Right lung (tissue), 10 donors: ENCODE results near the gene NSMF. TPM values are rescaled to one million over a fixed set of nuclear protein-coding genes. Genes with fewer than 3 reads are reported as not detected.

Experiments
- DNase-seq, 2 donors: peaks; one replicate each; pipeline ENCODE4 v3.0.0-alpha.2; 2013
- long read RNA-seq, 8 donors: transcript quantifications; one replicate each; lab custom pipeline, GENCODE V29; 2026
- polyA plus RNA-seq, 5 donors: library from polyadenylated mRNA; unstranded; fragments of 120-200 nt; gene quantifications; one replicate each; pipeline versions ENCODE4 v1.2.1 to v1.2.3, GENCODE V29; 2013; ENCODE audit warnings: inconsistent platforms in 1 of 5, low replicate concordance in 1 of 5; ENCODE audit not compliant: insufficient read length in 5 of 5, insufficient read depth in 1 of 5

Gene NSMF, protein sequence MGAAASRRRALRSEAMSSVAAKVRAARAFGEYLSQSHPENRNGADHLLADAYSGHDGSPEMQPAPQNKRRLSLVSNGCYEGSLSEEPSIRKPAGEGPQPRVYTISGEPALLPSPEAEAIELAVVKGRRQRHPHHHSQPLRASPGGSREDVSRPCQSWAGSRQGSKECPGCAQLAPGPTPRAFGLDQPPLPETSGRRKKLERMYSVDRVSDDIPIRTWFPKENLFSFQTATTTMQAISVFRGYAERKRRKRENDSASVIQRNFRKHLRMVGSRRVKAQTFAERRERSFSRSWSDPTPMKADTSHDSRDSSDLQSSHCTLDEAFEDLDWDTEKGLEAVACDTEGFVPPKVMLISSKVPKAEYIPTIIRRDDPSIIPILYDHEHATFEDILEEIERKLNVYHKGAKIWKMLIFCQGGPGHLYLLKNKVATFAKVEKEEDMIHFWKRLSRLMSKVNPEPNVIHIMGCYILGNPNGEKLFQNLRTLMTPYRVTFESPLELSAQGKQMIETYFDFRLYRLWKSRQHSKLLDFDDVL
- polyA plus RNA-seq, result 10 to 100 TPM; 31.1 to 46.8 (median 40.3) TPM
- long read RNA-seq, donor 1, partial matches to known transcripts, result 0 of 6 reads
- long read RNA-seq, donor 1, other reads (novel, unspliced or antisense), result 0 of 6 reads
- long read RNA-seq, donor 2, partial matches to known transcripts, result 17 of 19 reads
- long read RNA-seq, donor 2, other reads (novel, unspliced or antisense), result 0 of 19 reads
- long read RNA-seq, donor 3, partial matches to known transcripts, result 0 of 4 reads
- long read RNA-seq, donor 3, other reads (novel, unspliced or antisense), result 0 of 4 reads
- long read RNA-seq, donor 4, partial matches to known transcripts, result 0 of 7 reads
- long read RNA-seq, donor 4, other reads (novel, unspliced or antisense), result 0 of 7 reads
- long read RNA-seq, donor 5, partial matches to known transcripts, result 8 of 11 reads
- long read RNA-seq, donor 5, other reads (novel, unspliced or antisense), result 0 of 11 reads
- long read RNA-seq, donor 6, partial matches to known transcripts, result 5 of 9 reads
- long read RNA-seq, donor 6, other reads (novel, unspliced or antisense), result 0 of 9 reads
- long read RNA-seq, donor 7, transcript NSMF-201 (15 exons, 2,981 nt), result major isoform, 6 of 37 reads
- long read RNA-seq, donor 7, partial matches to known transcripts, result 29 of 37 reads
- long read RNA-seq, donor 7, other reads (novel, unspliced or antisense), result 0 of 37 reads
- long read RNA-seq, donor 8, partial matches to known transcripts, result 8 of 9 reads
- long read RNA-seq, donor 8, other reads (novel, unspliced or antisense), result 0 of 9 reads

DNA sequence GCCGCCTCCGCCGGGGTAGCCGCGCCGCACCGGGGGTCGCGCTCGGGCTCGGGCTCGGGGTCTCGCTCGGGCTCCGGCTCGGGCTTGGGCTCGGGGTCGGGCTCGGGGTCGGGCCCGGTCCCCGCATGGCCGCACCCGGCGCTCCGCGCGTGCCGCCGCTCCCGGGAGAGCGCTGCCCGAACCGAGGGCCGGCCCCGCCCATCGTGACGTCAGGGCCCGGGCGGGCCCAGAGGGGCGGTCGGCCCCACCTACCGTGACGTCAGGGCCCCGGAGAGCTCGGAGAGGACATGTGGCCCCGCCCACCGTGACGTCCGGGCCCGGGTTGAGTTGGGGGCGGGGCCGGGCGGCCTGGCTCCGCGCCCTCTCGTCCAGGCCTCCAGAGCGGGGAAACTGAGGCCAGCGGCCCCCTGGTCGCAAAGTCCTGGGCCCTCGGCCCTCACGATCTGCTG, at the start of gene NSMF:
Gene NSMF (minus strand): TSS at position 183 of the 449 bp plus-strand sequence. CDS start 232 bp downstream, outside the sequence.
- DNase-seq, result peak; percentile 94 to 95

DNA sequence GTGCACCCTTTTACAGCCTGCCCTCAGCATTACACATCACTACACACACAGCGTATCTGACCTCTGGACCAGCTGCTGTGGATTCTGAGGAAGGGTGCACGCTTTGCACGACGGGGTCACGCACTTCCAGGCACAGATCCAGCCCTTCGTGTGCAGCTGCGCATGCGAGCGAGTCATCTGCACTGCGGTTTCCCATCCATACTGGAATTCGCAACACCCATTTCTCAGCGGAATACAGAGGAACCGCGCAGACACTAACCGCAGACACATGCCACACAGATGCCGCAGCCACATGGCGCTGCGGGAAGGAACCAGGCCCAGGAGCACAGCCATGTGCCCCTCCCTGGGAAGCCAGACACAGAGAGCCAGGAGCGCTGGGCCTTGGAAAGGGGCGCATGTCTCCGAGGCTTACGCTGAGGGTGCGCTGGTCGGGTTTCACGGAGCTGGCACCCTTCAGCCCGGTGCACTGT, 47.6 kb upstream of the NSMF start:
- no peak for DNase-seq

DNA sequence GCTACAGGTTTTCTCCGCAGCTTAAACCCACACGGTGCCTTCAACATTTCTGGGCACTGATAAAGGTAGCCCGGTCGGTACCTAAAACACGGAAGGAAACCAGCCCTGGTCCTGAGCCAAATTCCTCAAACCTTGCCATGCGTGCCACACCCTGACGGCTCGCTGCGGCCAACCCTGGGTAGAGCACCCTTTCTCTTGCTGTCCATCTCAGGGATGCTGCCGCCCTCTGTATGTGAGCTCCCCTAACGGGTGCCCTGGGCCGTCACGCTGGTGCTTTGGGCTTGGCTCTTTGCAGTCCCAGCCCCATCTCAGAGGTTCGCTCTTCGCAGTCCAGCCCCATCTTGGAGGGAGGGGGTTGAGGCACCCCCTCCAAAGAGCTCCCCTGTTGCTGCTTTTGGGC, 47.1 kb upstream of the NSMF start:
- no peak for DNase-seq

DNA sequence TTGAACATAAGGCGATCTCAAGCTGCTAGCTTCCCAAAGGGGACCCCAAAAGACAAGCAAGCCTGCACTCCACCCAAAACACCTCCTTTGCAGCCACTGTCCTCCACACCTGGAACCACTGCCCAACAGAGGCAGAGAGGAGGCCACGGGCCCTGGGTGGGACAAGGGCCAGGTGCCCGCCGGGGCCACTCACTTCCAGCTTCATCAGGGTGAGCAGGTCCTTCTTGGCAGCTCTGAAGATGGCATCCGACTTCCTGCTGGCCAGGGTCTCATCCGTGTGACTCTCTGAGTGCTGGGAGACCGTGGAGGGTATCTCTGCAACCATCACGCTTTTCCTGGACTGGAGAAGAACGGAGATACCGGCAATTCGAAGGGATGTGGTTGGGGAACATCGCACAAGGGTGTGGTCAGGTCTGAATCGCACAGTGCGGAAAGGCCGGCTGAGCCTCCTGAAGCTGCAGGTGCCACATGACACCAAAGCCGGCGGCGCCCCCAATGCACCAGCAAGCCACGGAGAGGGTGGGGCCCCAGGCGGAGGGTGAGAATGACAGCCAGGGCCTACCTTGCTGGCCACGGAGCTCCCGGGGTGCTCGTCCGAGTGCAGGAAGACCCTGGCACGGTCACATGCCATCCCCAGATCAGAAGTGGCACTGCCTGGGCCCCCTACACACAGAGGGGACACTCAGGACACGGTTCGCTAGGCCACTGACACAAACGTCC, 46.4 kb upstream of the NSMF start:
- no peak for DNase-seq

DNA sequence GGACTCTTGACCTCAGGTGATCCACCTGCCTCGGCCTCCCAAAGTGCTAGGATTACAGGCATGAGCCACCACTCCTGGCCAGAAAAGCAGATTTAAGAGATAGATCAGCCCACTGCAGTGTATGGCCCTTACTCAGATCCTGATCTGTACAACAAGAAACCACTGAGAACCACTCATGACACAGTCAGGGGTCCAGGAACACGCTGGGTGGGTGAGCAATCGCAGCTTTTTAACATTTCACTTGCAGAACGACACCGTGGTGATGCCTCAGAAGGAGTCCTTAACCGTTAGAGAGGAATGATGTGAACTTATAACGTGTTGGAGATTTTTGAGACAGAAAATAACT, 45.3 kb upstream of the NSMF start:
- no peak for DNase-seq

DNA sequence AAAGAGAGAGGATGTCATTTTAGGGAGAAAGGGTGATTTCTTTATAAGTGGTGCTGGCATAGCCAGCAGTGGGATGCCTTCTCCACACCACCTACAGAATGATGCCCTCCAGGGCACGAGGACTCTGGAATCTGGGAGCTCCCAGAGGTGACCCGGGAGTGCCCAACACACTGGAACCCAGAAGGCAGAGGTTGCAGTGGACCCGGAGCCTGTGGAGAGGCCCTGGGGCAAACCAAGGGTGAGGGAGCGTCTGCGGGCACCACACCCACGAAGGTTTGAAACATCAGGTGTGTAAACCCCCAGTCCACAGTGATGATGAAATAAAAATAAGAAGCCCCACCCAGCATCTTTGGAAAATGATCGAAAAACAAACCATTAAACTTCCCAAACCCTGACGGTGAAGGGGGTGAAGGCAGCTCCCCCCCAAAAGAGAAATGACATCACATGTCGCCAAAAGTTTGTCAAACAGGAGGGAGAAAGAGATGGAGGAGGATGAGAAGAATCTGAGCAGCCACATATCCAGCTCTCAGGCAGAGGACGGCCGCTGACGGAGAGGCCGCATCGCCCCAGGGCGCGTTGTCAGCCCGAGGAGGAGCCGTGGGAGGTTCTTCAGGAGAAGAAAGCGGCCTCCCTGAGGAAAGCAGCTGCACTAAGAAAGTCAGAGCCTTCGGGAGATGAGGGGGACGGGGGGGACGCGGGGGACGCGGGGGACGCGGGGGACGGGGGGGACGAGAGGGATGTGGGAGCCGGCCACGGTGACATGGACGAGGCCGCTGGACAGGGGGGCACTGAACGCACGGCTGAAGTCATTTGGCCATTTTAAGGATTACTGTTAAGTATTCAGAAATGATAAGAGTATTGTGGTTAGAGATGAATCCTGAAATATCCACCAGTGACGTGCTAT, 43.1 kb upstream of the NSMF start:
- no peak for DNase-seq

DNA sequence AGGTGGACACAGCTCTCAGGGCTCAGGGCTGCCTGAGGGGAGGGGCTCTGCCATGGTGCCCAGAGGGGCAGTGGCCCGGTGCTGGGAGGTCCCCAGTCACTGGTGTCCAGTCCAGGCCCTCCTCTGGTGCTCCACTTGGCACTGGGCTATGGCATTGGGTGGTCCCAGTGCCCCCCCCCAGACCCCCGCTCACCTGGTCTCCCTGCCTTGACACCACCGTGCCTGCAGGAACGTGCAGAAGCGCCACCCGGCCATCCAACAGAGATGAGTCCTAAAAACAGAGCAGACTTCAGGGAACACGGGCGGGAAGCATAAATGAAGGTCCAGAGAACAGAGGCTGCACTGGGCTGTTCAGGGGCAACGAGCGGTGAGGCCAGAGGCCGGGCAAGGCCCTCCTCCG, 42.3 kb upstream of the NSMF start:
- DNase-seq, result no peak

DNA sequence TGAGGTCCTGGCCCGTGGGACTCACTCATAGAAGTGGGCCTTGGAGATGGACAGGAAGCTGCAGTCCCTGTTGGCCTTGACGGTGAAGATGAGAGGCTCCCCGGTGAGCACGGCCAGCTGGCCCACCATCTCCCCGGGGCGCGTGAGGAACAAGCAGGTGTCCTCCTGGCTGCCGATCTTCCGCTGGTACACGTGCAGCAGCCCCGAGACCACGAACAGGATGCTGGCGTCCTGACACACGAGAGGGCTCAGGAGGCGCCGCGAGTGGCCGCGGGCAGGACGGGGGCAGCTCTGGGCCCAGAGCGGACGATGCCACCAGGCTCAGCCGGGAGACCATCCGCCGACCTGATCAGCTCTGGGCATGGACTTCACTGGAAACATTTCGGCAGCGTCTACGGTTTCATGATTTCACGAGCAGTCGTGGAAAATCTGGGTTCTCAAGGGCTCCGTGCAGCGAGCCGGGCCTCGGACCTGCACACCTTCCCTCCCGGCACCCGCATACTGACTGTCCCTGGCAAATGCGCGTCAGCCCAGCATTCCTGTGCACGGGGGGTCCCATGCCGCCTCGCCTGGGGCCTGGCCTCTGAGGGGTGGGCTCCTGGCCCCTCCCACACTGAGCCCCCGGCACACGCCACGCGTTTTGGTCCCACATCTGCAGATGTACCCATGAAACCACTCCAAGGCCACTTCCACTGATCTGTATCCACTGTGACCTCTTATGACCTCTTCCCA, 41.7 kb upstream of the NSMF start:
- no peak for DNase-seq

DNA sequence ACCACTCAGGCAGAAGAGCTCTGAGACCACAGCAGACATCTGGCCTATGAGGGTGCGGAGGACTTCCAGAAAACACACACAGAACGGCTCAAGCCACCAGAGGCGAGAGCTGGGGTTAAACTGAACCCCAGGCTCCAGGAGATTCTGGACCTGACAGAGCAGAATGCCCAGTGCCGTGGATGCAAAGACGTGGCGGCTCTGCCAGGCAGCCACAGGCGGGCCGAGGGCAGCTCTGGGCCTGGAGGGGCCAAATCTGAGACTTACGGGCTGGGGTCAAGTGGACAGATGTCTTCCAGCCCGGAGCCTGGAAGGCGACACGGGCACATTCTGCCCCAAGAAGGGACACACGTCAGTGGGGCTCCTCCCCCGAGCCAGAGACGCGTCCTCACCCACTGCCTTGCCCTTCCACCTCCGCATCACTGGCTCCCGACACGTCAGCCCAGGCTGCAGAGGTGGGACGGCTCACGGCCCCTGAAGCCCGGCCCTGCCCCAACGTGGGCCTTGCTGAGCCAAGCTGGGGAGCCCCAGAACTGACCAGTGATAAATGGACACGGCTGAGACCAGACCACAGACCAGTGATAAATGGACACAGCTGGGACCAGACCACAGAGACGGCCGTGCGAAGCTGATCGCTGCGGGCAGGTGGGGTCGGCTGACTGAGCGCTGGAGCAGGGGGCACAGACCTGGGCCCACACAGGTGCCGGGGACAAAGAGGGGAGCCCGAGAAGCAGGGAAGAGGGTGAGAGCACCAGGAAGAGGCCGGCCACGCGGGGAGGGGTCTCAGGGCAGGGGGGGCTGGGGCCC, 40.9 kb upstream of the NSMF start:
- no peak for DNase-seq

DNA sequence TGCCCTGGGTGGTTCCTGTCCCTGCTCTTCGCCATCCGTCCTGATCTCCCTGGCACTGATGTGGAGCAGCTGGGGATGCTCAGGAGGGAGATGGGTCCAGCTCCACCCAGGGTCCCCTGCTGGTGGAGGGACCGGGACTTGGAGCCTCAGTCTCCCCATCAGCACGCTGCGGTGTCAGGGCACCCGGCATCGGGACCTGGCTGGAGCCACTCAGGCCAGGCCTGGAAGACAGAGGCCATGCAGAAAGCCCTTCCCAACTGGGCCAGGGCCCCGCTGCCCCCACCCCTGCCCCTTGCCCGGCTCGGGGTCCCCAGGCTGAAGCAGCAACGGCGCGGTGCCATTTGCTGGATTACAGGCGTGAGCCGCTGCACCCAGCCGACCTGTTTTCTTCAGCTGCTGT, 40.3 kb upstream of the NSMF start:
- no peak for DNase-seq

DNA sequence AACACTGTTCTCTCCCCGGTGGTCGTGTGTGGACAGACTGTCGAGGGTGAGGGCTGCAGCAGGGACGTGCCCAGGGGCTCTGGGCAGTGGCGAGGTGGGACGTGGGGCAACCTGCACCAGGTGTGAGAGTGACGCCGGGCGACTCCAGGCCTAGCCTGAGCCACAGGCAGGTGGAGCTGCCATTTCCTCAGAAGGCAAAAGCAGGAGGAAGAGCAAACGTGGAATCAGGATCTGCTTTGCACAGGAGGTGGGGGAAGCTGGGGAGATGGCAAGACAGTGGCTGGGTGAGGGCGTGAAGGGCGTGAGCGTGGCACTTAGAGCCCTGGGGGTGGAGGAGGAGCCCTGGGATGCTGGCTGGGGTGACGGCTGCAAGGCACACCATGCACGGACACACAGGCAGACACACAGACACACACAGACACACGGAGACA, 39.6 kb upstream of the NSMF start:
- no peak for DNase-seq

DNA sequence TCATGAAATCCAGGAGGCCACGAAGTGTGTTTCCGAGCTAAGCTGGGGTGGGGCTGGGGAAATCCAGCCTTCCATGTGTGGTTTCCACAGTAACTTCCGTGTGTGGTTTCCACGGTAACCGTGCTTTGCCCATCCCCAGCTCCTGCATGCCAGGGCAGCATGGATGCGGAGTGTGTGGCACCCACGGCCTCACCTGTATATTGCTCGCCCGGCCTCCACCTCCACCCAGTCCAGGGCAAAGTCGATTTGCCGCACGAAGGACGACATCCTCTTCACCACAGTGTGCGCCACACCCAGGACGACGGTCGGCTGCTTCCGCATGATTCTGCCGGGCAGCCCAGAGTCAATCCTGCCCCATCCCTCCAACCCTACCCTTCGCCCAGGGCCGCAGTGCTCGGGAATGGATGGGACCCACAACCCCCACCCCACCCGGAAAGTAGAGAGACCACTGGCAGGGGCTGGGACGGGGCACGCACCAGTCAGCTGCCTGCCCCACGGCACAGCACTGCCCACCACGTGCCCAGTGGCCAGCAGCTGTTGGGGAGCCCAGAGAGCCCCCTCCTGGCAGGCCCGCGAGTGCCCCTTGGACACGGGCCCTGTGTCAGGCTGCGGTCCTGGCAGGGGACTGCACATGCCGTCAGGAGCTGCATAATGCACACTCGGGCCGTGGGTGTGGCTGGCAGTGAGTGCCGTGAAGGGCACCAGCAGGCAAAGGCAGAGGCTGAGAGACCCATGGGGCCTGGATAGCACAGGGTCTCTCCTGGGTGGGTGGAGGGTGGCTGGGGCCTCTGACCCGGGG, 39.0 kb upstream of the NSMF start:
- no peak for DNase-seq

DNA sequence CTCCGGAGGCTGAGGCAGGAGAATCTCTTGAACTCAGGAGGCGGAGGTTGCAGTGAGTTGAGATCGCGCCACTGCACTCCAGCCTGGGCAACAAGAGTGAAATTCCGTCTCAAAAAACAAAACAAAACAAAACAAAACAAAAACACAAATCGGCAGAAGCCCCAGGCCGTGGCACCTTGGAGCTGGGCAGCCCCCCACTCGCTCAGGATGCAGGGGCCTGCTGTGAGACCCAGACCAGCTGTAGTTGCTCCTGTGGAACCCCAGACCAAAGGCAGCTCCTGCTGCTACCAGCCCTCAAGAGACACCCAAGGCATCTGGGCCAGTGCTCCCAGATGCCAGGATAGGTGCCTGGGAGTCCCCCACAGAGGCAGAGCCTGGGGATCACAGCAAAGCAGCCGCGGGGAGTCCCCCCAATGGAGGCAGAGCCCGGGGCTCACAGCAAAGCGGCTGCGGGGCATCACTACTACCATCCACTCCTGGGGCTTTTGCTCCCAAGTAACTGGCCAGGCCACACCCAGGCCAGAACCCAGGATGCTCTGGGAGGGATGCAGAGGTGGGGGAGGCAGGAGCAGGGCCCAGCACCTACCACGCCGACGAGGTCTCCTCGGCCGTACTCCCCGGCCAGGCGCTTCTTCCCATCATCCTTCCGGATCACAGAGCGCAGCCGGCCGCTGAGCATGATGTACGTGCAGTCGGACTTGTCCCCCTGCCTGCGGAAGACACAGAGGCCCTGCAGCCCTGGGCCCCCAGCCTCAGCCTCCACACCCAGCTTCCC, 37.7 kb upstream of the NSMF start:
- DNase-seq, result no peak

DNA sequence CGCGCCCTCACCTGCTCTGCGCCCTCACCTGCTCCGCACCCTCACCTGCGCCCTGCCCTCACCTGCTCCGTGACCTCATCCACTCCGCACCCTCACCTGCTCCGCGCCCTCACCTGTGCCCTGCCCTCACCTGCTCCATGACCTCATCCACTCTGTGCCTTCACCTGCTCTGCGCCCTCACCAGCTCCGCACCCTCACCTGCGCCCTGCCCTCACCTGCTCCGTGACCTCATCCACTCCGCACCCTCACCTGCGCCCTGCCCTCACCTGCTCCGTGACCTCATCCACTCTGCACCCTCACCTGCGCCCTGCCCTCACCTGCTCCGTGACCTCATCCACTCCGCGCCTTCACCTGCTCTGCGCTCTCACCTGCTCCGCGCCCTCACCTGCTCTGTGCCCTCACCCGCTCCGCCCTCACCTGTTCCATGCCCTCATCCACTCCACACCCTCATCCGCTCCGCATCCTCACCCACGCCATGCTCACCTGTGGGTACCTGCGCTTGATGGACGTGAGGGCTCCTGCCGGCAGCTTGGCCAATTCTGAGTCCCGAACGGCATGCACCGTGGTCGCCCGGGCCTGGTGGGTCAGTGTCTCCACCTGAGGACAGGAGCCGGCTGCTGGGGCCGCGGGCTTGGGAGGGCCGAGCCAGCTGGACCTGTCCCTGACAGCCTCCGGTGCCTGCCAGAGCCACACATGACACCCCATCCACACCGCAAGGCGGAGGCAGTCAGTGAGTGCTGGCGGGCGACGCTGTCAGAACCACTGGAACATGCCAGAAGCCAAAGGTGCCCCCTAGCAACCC, 35.6 kb upstream of the NSMF start:
- no peak for DNase-seq

DNA sequence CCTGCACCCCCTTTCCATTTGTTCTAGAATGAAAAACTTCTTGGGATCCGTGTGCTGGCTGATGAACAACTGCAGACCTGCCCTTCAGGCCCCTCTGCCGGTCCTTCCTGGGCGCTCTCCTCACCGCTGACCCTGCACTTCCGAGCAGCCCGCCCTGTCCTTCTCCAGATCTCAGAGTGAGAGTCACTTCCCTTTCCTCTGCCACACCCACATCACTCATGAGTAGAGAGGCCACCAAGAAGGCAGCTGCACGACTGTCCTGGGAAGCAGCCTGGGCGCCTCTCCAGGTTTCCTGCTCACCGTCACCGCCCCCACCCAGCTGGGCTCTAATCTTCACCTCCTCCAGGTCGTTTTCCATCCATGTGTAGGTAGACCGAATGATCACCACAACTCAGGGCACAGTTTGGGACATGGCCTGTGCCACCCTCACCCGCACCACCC, 35.0 kb upstream of the NSMF start:
- DNase-seq, result no peak
